ENCODE results near the gene OR52E4. TPM values are rescaled to one million over a fixed set of nuclear protein-coding genes. Genes with fewer than 3 reads are reported as not detected.

Gene OR52E4
- polyA plus RNA-seq, 2 of the 4 experiments (the other 2 are of a cell fraction): not detected

- WGBS (ENCODE audit: missing lambda C conversion rate): 0% methylated on average over 1 of the region's 1 CpG
- TF ChIP-seq HDAC2 (IDR thresholded peaks at IDR 0.05): no peak
- TF ChIP-seq ELK1 (IDR thresholded peaks at IDR 0.05; ENCODE audit: low read depth, low read length): no peak
- TF ChIP-seq NPAS2 (CRISPR knock-in tag; IDR thresholded peaks at IDR 0.05; ENCODE audit: borderline replicate concordance): no peak
- ATAC-seq (no peak), FAIRE-seq (no peak), DNase-seq (ENCODE audit: low read depth in 1 of 2, low spot score in 1 of 2) (no peak)
- Histone ChIP-seq H3K27ac (no peak overlapping the region), H3K4me2 (no peak overlapping the region), H3K4me3 (no peak overlapping the region), H3K9me3 (no peaks in the 10 kb centered on the region), H3K4me1 (no peaks in the 10 kb centered on the region)
- CTCF ChIA-PET: interaction anchor here (0.8 kb wide), 1 partner anchor 162 kb away, joined by 3 read pairs; no protein-coding TSS in a partner anchor
- POLR2A ChIA-PET: no interaction called here
Observed at GRCh38 chr11:5887661-5888060, 7.2 kb downstream of the OR52E4 start.

GRCh38 chr11:5891216-5891800 is 10.9 kb downstream of the OR52E4 start:
- Histone ChIP-seq H3K9me3 (no peaks in the 10 kb centered on the region), H3K27ac (no peak overlapping the region), H3K4me1 (no peaks in the 10 kb centered on the region), H3K4me2 (no peak overlapping the region), H3K4me3 (no peak overlapping the region)
- 49% methylated on average over 4 of the region's 4 CpGs for WGBS (ENCODE audit: missing lambda C conversion rate)
- POLR2A ChIA-PET: no interaction called here
- ATAC-seq (no peak), FAIRE-seq (no peak), DNase-seq (ENCODE audit: low read depth in 1 of 2, low spot score in 1 of 2) (peak; percentile 2 to 10)
- CTCF ChIA-PET: interaction anchor here (0.9 to 1.0 kb wide), 5 partner anchors 9 to 1254 kb away, joined by 3 to 4 read pairs (median 3); partner anchors contain the start of genes OR51D1 and OR52N2
- TF ChIP-seq USF2 (IDR thresholded peaks at IDR 0.05) (no peak), SMC3 (IDR thresholded peaks at IDR 0.05) (peak; percentile 43; the same call in 2 of the 3 replicates), MAZ (IDR thresholded peaks at IDR 0.05; ENCODE audit: borderline replicate concordance, low read depth, low read length) (no peak), CTCF (IDR thresholded peaks at IDR 0.05) (peak; percentile 55), RAD21 (conservative IDR thresholded peaks at IDR 0.05 in 1 of 2, IDR thresholded peaks at IDR 0.05 in 1 of 2) (peak; percentile 48 to 55; a peak in 4 of 5 replicates), HOXB5 (CRISPR knock-in tag; IDR thresholded peaks at IDR 0.05) (no peak)

GRCh38 chr11:5892908-5893307 is 12.5 kb downstream of the OR52E4 start, which contains the start of gene OR52E5:
TSS of gene OR52E5 (plus strand) at chr11:5893208. CDS start at chr11:5900777, 7,569 bp downstream.
- FAIRE-seq (no peak), ATAC-seq (no peak)
- POLR2A ChIA-PET: no interaction called here
- TF ChIP-seq RCOR1 (IDR thresholded peaks at IDR 0.05; ENCODE audit: low read depth, low read length) (no peak), ZFP36 (IDR thresholded peaks at IDR 0.05; ENCODE audit: borderline replicate concordance, partially characterized antibody) (no peak), ATOH8 (CRISPR knock-in tag; IDR thresholded peaks at IDR 0.05; ENCODE audit: low read depth) (no peak), BHLHE40 (IDR thresholded peaks at IDR 0.05; ENCODE audit: low read depth, low read length) (no peak), ZSCAN20 (CRISPR knock-in tag; IDR thresholded peaks at IDR 0.05) (no peak), HEYL (CRISPR knock-in tag; IDR thresholded peaks at IDR 0.05) (no peak), CTCF (IDR thresholded peaks at IDR 0.05) (no peak), HOXB13 (CRISPR knock-in tag; IDR thresholded peaks at IDR 0.05; ENCODE audit: low read depth) (no peak), NFE2L2 (conservative IDR thresholded peaks at IDR 0.05; ENCODE audit: low read length) (no peak), CEBPB (IDR thresholded peaks at IDR 0.05) (no peak), ESRRA (IDR thresholded peaks at IDR 0.05; ENCODE audit: borderline replicate concordance, low read length) (no peak), TFCP2L1 (CRISPR knock-in tag; IDR thresholded peaks at IDR 0.05) (no peak), KDM5A (IDR thresholded peaks at IDR 0.05) (no peak), ZC3H11A (IDR thresholded peaks at IDR 0.05) (no peak), KDM1A (IDR thresholded peaks at IDR 0.05; ENCODE audit: low read depth) (no peak), TP53 (CRISPR knock-in tag; IDR thresholded peaks at IDR 0.05) (no peak), FOSL2 (IDR thresholded peaks at IDR 0.05) (no peak), FOSL2 (CRISPR knock-in tag; IDR thresholded peaks at IDR 0.05) (no peak), PHF8 (IDR thresholded peaks at IDR 0.05; ENCODE audit: borderline replicate concordance, low read depth) (no peak), RAD21 (conservative IDR thresholded peaks at IDR 0.05 in 1 of 2, IDR thresholded peaks at IDR 0.05 in 1 of 2) (no peak)

More at GRCh38 chr11:5892908-5893307, 12.5 kb downstream of the OR52E4 start, which contains the start of gene OR52E5:
- 48% methylated on average over 3 of the region's 3 CpGs for WGBS (ENCODE audit: missing lambda C conversion rate)
- no peaks in the 10 kb centered on the region for H3K4me1 ChIP-seq
- no peak for DNase-seq (ENCODE audit: low read depth in 1 of 2, low spot score in 1 of 2)
- H3K27ac ChIP-seq: no peak within 1 kb of the TSS
- CTCF ChIA-PET: no interaction called here
- H3K4me3 ChIP-seq: no peak within 1 kb of the TSS
- H3K9me3 ChIP-seq: no peaks in the 10 kb centered on the region
- H3K4me2 ChIP-seq: no peak within 1 kb of the TSS

Data from A549 (cell line).